Transverse colon (tissue), 4 donors: Measurements from ENCODE around the gene PDE4D. TPM values are rescaled to one million over a fixed set of nuclear protein-coding genes. Genes with fewer than 3 reads are reported as not detected.

ENCODE experiments used
- DNase-seq: peaks from one replicate; pipeline ENCODE4 v3.0.0-alpha.2; 2019
- H3K27ac ChIP-seq, 4 donors: fragments of 200-600 bp; sonication (generic); 2 replicates each; pipeline ENCODE4 v1.5.1; 2016 to 2018; ENCODE audit warnings: inconsistent platforms in 4 of 4
- H3K27me3 ChIP-seq: fragments of 200-600 bp; sonication (generic); 2 replicates; pipeline ENCODE4 v1.5.1; 2017; ENCODE audit warnings: inconsistent platforms
- H3K36me3 ChIP-seq, 4 donors: fragments of 200-600 bp; sonication (generic); 2 replicates each; pipeline ENCODE4 v1.5.1; 2017 to 2019; ENCODE audit warnings: inconsistent platforms in 4 of 4
- H3K4me1 ChIP-seq, 4 donors: fragments of 200-600 bp; sonication (generic); 2 replicates each; pipeline ENCODE4 v1.5.1; 2017 to 2020; ENCODE audit warnings: inconsistent platforms in 4 of 4
- H3K4me3 ChIP-seq, 4 donors: fragments of 200-600 bp; sonication (generic); 1 replicate in 1 of 4; 2 replicates in 3 of 4; pipeline versions ENCODE4 v1.5.1 to v1.6.1; 2017 to 2019; ENCODE audit warnings: inconsistent platforms in 4 of 4
- H3K9me3 ChIP-seq, 2 donors: fragments of 200-600 bp; sonication (generic); 2 replicates each; pipeline ENCODE4 v1.5.1; 2017 to 2019; ENCODE audit warnings: inconsistent platforms in 2 of 2
- CTCF ChIP-seq, 5 experiments: fragments of 200-600 bp in 3 of 5; fragments of 450-650 bp in 2 of 5; sonication (generic) in 3 of 5; IDR thresholded peaks; 1 replicate in 2 of 5; 2 replicates in 3 of 5; pipeline ENCODE4 v1.5.1; 2016 to 2017; ENCODE audit warnings: antibody characterized with exemption in 5 of 5, inconsistent platforms in 3 of 5, mild to moderate bottlenecking in 2 of 5, moderate library complexity in 1 of 5
- EP300 ChIP-seq: sonication (generic); formaldehyde crosslinking; IDR thresholded peaks from one replicate; pipeline ENCODE4 v1.6.1; 2017; ENCODE audit warnings: antibody characterized with exemption, low read depth
- POLR2A ChIP-seq: fragments of 450-650 bp; IDR thresholded peaks from one replicate; pipeline ENCODE4 v1.6.1; 2016; ENCODE audit warnings: antibody characterized with exemption, mild to moderate bottlenecking, moderate library complexity
- POLR2AphosphoS5 ChIP-seq, 3 donors: sonication (generic); formaldehyde crosslinking; IDR thresholded peaks; one replicate each; pipeline ENCODE4 v1.6.1; 2016; ENCODE audit warnings: antibody characterized with exemption in 3 of 3
- WGBS, 2 donors: methylation state at CpG; one replicate each; pipeline ENCODE4 v1.1.5; 2018; ENCODE audit warnings: low coverage in 1 of 2; 5-methylcytosine and 5-hydroxymethylcytosine counted together
- in situ Hi-C, 4 donors: fragments of 200-750 bp; cut with MboI; loops; one replicate each; pipeline versions ENCODE4 v1.15.0 to v1.15.1; 2017; ENCODE audit warnings: low sequenced_read_pairs in 3 of 4, low pct_ligation_motif_present in 1 of 4, low pct_unique_long_range_greater_than_20kb in 1 of 4
- intact Hi-C: fragments of 100-400 bp; cut with DNase I; formaldehyde crosslinking; loops from one replicate; pipeline ENCODE4 v1.15.1; 2023; ENCODE audit warnings: low total_unique reads
- total RNA-seq, 4 donors: library from RNA; depleted of rRNA; stranded (reverse); fragments of >200 nt; gene quantifications; one replicate each; pipeline ENCODE4 v1.1.0, GENCODE V29; 2016

The PDE4D gene
- total RNA-seq, 4 donors from 2014 or later = 47.0 to 302 (median 73.6) TPM

DNA sequence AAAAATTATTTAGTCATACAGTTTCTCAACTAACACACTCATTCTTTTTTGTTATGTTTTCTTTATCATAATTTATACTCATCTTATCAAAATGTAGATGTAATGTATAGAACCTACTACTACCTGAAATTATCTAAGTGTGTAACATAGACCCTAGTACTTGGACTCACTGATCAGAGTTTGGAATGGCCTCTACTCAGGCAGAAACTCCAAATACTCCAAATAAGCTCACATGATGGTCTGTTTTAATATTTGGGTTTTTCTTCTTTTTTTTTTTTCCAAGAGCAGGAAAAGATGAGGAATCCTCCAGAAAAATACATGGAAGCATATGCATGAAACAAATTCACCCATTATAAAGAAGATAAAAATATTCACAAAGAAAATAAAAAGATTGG, 126.3 kb downstream of the PDE4D start:
- Histone ChIP-seq H3K36me3 (no peaks in the 10 kb centered on the region), H3K27ac (peak overlapping the region; percentile 79 to 88 (median 84)), H3K4me3 (peak overlapping the region in 3 of 4 donors; percentile 45 to 59 (median 56)), H3K9me3 (no peaks in the 10 kb centered on the region), H3K4me1 (peaks cover 0 to 18% (median 4%) of the 10 kb centered on the region in 4 donors), H3K27me3 (no peaks in the 10 kb centered on the region)
- in situ Hi-C loops (no loop called here), intact Hi-C loops (no loop called here)
- no peak for TF ChIP-seq CTCF (IDR thresholded peaks at IDR 0.05)
- DNase-seq = no peak

GRCh38 chr5:59766427-59767210, 126.9 kb downstream of the PDE4D start:
- Histone ChIP-seq H3K27ac (peak overlapping the region; percentile 79 to 88 (median 84)), H3K4me1 (peaks cover 0 to 18% (median 4%) of the 10 kb centered on the region in 4 donors), H3K36me3 (no peaks in the 10 kb centered on the region), H3K9me3 (no peaks in the 10 kb centered on the region), H3K4me3 (peak overlapping the region; percentile 8 to 59 (median 50)), H3K27me3 (no peaks in the 10 kb centered on the region)
- TF ChIP-seq CTCF (IDR thresholded peaks at IDR 0.05) = no peak
- peak in 1 of 3 donors; percentile 21 for TF ChIP-seq POLR2AphosphoS5 (IDR thresholded peaks at IDR 0.05)
- 28 to 36% methylated on average over 6 to 7 of the region's 7 CpGs for WGBS, 2 donors
- intact Hi-C loops (no loop called here), in situ Hi-C loops (no loop called here)
- peak; percentile 43 for DNase-seq

DNA sequence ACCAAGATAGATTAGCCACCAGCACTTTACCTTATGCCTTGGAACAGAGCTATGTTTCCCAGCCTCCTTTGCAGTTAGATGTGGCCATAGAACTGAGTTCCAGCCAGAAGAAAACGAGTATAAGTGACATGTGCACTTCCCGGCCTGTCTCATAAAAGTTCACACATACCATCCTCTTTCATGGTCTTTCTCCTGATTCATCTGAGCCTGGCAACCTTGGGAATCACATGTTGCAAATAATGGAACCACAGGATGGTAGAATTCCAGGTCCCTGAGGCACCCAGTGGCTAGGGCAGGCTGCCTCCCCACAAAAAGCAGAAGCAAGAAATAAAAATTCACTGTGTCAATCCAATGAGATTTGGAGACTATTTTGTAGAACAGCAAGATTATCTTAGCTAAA, 128.1 kb downstream of the PDE4D start:
- Histone ChIP-seq H3K36me3 (no peaks in the 10 kb centered on the region), H3K27me3 (no peaks in the 10 kb centered on the region), H3K27ac (peak overlapping the region; percentile 79 to 88 (median 84)), H3K4me1 (peaks cover 0 to 18% (median 8%) of the 10 kb centered on the region in 4 donors), H3K4me3 (no peak overlapping the region), H3K9me3 (no peaks in the 10 kb centered on the region)
- in situ Hi-C loops (no loop called here), intact Hi-C loops (no loop called here)
- no peak for DNase-seq
- TF ChIP-seq EP300 = no peak
- no peak for TF ChIP-seq CTCF (IDR thresholded peaks at IDR 0.05)
- TF ChIP-seq POLR2AphosphoS5 (IDR thresholded peaks at IDR 0.05) = no peak
- TF ChIP-seq POLR2A = no peak
- WGBS, 2 donors = 50 to 78% methylated on average over 2 of the region's 2 CpGs

- Histone ChIP-seq H3K36me3 (no peaks in the 10 kb centered on the region), H3K27me3 (no peaks in the 10 kb centered on the region), H3K4me3 (no peak overlapping the region), H3K9me3 (no peaks in the 10 kb centered on the region), H3K4me1 (peaks cover 0 to 24% (median 10%) of the 10 kb centered on the region in 4 donors), H3K27ac (peak overlapping the region in 2 of 4 donors; percentile 38 to 86)
- TF ChIP-seq EP300 (no peak), POLR2A (no peak), POLR2AphosphoS5 (IDR thresholded peaks at IDR 0.05) (no peak), CTCF (IDR thresholded peaks at IDR 0.05) (no peak)
- 66 to 85% methylated on average over 2 to 3 of the region's 3 CpGs for WGBS, 2 donors
- intact Hi-C loops = no loop called here
- no peak for DNase-seq
- in situ Hi-C loops = no loop called here
Measured at GRCh38 chr5:59764361-59764760, 129.2 kb downstream of the PDE4D start.
